ENCODE results near the gene CGREF1.
"Not testable (repeated sequence)": the region's sequence is repeated elsewhere in the genome, so short reads cannot be mapped to it uniquely, and the experiment has no call there.

The CGREF1 gene

GRCh38 chr2:27137322-27137935 is 18.5 kb upstream of the CGREF1 start:
- no peak for DNase-seq (ENCODE audit: low spot score)

- DNase-seq (ENCODE audit: low spot score): no peak
Observed at GRCh38 chr2:27136751-27137150, 17.8 kb upstream of the CGREF1 start.

- no peak for DNase-seq (ENCODE audit: low spot score)
Observed at GRCh38 chr2:27135478-27135955, 16.6 kb upstream of the CGREF1 start.

GRCh38 chr2:27134781-27135477 is 16.0 kb upstream of the CGREF1 start:
- no peak for DNase-seq (ENCODE audit: low spot score)

GRCh38 chr2:27133905-27134780 is 15.2 kb upstream of the CGREF1 start, which contains the start of gene PREB:
PREB (minus strand) TSS chr2:27134636; CDS start chr2:27134421, 215 bp downstream.
- DNase-seq (ENCODE audit: low spot score): peak; percentile 95

GRCh38 chr2:27133195-27133875 is 14.4 kb upstream of the CGREF1 start:
- DNase-seq (ENCODE audit: low spot score): peak; percentile 58

- DNase-seq (ENCODE audit: low spot score): no peak
Observed at GRCh38 chr2:27131429-27131828, 12.5 kb upstream of the CGREF1 start.

- no peak for DNase-seq (ENCODE audit: low spot score)
Observed at GRCh38 chr2:27130396-27130795, 11.5 kb upstream of the CGREF1 start.

GRCh38 chr2:27128668-27129571 is 10.0 kb upstream of the CGREF1 start:
- DNase-seq (ENCODE audit: low spot score): no peak

GRCh38 chr2:27127883-27128667 is 9.1 kb upstream of the CGREF1 start:
- no peak for DNase-seq (ENCODE audit: low spot score)

- DNase-seq (ENCODE audit: low spot score): no peak
Observed at GRCh38 chr2:27126252-27126710, 7.4 kb upstream of the CGREF1 start.

- DNase-seq (ENCODE audit: low spot score): no peak
Observed at GRCh38 chr2:27125104-27125503, 6.2 kb upstream of the CGREF1 start.

GRCh38 chr2:27123302-27124150 is 4.6 kb upstream of the CGREF1 start, which contains the start of gene ABHD1:
ABHD1 (plus strand) TSS chr2:27123815; CDS start chr2:27123949, 134 bp downstream.
- DNase-seq (ENCODE audit: low spot score): no peak

- DNase-seq (ENCODE audit: low spot score): no peak
Observed at GRCh38 chr2:27122791-27123190, 3.9 kb upstream of the CGREF1 start.

- no peak for DNase-seq (ENCODE audit: low spot score)
Observed at GRCh38 chr2:27121906-27122305, 3.0 kb upstream of the CGREF1 start.

- not testable (repeated sequence) for DNase-seq (ENCODE audit: low spot score)
Observed at GRCh38 chr2:27119330-27119670, 372 bp upstream of the CGREF1 start.

- no peak for DNase-seq (ENCODE audit: low spot score)
Observed at GRCh38 chr2:27117995-27118524, 868 bp downstream of the CGREF1 start.

GRCh38 chr2:27115519-27115918 is 3.4 kb downstream of the CGREF1 start:
- no peak for DNase-seq (ENCODE audit: low spot score)

Data from RKO (cell line).